ENCODE measurements around the gene SHOX.
"Not testable (repeated sequence)": the region's sequence is repeated elsewhere in the genome, so short reads cannot be mapped to it uniquely, and the experiment has no call there.

Gene SHOX

DNA sequence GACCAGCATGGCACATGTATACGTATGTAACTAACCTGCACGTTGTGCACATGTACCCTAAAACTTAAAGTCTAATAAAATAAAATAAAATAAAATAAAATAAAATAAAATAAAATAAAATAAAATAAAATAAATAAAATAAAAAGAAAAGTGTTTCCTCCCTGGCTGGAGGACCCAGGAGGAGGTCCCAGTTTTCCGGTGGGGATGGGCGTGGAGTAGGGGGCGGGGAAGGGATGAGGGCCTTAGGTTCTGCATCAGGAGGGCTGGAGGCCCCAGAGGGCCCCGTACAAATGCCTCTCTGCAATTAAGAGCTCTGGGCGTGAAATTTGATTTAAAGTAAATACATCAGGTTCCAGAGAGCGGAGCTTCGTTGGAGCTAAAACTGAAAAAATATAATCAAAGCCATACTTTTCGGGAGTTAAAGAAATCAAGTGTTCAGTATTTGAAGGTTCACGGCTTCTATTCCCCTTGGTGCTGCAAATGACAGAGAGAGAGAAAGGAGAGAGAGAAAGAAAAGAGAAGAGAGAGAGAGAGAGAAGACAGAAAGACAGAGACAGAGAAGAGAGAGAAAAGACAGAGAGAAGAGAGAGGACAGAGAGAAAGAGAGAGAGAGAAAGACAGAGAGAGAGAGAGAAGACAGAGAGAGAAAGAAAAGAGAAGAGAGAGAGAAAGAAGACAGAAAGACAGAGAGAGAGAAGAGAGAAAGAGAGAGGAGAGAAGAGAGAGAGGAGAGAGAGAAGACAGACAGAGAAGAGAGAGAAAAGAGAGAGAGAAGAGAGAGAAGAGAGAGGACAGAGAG is 8.7 kb upstream of the SHOX start:
- no peak for DNase-seq (ENCODE audit: low read depth in 3 of 3)

DNA sequence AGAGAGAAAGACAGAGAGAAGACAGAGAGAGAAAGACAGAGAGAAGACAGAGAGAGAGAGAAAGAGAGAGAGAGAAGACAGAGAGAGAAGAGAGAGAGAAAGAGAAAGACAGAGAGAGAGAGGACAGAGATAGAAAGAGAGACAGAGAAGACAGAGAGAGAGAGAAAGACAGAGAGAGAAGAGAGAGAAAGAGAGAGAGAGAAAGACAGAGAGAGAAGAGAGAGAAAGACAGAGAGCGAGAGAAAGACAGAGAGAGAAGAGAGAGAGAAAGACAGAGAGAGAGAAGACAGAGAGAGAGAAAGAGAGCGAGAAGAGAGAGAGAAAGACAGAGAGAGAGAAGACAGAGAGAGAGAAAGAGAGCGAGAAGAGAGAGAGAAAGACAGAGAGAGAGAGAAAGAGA is 7.8 kb upstream of the SHOX start:
- DNase-seq (ENCODE audit: low read depth in 3 of 3), result not testable (repeated sequence)

DNA sequence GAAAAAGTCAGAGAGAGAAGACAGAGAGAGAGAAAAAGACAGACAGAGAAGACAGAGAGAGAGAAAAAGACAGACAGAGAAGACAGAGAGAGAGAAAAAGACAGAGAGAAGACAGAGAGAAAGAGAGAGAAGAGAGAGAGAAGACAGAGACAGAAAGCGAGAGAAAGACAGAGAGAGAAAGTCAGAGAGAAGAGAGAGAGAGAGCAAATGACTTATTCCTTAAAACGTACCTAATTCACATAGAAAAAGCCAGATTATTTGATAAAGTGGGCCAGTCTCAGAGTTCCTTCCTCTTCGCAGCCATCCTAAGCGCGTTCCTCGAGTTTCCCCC is 7.4 kb upstream of the SHOX start:
- no peak for DNase-seq (ENCODE audit: low read depth in 3 of 3)

DNA sequence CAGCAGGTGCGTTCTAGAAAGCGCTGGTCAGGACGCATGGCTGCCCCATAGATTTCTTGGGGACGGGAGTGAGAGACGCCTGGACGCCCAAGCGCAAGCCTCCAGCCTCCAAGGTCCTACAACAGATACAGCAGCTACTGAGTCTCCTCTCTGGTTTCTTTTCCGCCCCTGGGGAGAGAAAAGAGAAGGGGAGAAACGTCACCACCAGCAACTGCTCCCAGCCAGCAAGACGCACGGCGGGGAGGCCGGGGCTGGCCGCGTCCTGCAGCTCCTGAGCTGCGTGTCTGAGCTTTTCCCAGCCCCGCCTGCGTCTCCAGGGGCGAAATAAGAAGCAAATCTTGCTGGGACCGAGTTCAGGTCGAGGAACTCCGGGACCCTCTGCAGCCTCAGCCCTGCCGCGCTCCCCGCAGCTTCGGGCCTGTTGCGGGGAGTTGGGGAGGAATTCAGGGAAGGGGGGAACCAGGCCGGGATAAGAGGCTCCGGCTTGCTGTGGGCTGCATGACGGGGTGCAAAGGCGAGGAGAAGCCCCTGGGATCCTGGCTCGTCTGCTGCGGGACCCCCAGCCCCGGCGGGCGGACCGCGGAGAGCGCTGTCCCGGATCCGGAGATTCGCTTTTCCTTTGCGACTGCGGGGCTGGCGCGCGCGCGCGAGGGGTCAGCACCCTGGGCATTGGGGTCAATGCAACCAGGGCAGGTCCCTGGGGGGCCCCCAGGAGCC is 6.8 kb upstream of the SHOX start:
- DNase-seq (ENCODE audit: low read depth in 3 of 3), result no peak

DNA sequence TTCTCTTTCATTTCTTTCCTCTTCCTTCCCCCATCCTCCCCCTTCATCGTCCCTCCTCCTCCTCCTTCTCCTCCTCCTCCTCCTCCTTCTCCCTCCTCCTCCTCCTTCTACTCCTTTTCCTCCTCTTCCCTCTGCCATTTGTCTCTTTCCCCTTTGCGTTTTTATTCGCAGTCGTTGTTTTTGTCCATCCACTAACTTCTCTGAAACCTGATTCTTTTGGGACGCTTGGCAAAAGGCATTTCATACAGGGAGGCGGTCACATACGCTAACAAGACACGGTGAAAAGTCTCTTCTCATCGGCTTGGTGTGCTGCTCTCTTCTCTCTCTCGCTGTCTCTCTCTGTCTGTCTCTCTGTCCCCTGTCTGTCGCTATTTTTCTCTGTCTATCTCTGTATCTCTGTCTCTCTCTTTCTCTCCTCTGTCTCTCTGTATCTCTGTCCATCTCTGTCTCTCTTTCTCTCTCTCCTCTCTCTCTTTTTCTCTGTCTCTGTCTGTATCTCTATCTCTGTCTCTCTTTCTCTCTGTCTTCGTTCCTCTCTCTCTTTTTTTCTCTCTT is 5.4 kb upstream of the SHOX start:
- DNase-seq (ENCODE audit: low read depth in 3 of 3), result no peak

DNA sequence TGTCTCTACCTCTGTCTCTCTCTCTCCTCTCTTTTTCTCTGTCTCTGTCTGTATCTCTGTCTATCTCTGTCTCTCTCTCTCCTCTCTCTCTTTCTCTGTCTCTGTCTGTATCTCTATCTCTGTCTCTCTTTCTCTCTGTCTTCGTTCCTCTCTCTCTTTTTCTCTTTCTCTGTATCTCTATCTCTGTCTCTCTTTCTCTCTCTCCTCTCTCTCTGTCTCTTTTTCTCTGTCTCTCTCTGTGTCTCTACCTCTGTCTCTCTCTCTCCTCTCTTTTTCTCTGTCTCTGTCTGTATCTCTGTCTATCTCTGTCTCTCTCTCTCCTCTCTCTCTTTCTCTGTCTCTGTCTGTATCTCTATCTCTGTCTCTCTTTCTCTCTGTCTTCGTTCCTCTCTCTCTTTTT is 4.5 kb upstream of the SHOX start:
- not testable (repeated sequence) for DNase-seq (ENCODE audit: low read depth in 3 of 3)

DNA sequence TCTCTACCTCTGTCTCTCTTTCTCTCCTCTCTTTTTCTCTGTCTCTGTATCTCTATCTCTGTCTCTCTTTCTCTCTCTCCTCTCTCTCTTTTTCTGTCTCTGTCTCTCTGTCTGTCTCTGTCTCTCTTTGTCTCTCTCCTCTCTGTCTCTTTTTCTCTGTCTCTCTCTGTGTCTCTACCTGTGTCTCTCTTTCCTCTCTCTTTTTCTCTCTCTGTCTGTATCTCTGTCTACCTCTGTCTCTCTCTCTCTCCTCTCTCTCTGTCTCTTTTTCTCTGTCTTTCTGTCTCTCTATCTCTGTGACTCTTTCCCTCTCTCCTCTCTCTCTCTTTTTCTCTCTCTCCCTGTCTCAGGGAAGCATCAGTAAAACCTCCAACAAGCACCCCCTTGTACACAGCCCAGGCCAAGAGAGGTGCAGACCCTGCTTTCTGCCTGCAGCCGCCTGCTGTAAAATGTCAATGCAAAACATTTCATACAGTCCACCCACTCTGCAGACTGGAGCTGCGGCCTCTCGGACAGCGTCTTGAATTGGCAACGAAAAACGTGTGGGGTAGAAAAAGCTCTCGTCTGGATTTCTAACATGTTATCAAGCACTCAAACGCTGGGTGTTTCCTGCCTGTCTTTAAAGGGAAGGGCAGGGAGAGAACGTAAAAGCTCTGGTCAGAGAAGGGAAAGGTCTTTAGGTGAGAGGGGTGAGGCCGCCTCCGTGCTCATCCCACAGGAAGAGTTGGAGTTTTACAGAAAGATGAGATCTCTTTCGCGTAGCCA is 3.7 kb upstream of the SHOX start:
- no peak for DNase-seq (ENCODE audit: low read depth in 3 of 3)

- DNase-seq (ENCODE audit: low read depth in 3 of 3), result no peak
Measured at GRCh38 chrX:627510-627981, 3.0 kb upstream of the SHOX start.

DNA sequence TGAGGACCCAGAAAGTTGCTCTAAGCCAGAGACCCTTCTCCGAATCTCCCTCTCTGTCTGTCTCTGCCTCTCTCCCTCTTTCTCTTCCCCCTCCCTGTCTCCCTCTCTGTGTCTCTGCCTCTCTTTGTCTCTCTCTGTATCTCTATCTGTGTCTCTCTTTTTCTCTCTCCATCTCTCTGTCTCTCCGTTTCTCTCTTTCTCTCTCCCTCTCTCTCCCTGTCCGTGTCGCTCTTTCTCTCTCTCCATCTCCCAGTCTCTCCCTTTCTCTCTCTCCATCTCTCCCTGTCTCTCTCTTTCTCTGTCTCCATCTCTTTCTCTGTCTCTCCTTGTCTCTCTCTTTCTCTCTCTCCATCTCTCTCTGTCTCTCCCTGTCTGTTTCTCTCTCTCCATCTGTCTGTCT is 2.6 kb upstream of the SHOX start:
- DNase-seq (ENCODE audit: low read depth in 3 of 3), result no peak

DNA sequence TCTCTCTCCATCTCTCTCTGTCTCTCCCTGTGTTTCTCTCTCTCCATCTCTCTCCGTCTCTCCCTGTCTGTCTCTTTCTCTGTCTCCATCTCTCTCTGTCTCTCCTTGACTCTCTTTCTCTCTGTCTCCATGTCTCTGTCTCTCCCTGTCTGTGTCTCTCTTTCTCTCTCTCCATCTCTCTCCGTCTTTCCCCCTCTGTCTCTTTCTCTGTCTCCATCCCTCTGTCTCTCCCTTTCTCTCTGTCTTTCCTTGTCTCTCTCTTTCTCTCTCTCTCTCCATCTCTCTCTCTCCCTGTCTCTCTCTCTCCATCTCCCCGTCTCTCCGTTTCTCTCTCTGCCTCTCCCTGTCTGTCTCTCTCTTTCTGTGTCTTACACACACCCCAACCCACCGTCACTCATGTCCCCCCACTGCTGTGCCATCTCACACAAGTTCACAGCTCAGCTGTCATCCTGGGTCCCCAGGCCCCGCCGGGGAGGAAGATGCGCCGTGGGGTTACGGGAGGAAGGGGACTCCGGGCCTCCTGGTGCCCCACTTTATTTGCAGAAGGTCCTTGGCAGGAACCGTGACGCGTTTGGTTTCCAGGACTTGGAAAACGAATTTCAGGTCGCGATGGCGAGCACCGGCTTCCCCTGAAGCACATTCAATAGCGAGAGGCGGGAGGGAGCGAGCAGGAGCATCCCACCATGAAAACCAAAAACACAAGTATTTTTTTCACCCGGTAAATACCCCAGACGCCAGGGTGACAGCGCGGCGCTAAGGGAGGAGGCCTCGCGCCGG is 1.2 kb upstream of the SHOX start:
- no peak for DNase-seq (ENCODE audit: low read depth in 3 of 3)

DNA sequence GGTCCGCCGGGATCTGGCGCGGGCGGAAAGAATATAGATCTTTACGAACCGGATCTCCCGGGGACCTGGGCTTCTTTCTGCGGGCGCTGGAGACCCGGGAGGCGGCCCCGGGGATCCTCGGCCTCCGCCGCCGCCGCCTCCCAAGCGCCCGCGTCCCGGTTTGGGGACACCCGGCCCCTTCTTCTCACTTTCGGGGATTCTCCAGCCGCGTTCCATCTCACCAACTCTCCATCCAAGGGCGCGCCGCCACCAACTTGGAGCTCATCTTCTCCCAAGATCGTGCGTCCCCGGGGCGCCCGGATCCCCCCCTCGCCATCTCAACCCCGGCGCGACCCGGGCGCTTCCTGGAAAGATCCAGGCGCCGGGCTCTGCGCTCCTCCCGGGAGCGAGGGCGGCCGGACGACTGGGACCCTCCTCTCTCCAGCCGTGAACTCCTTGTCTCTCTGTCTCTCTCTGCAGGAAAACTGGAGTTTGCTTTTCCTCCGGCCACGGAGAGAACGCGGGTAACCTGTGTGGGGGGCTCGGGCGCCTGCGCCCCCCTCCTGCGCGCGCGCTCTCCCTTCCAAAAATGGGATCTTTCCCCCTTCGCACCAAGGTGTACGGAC is 482 bp upstream of the SHOX start:
- DNase-seq (ENCODE audit: low read depth in 3 of 3), result no peak

DNA sequence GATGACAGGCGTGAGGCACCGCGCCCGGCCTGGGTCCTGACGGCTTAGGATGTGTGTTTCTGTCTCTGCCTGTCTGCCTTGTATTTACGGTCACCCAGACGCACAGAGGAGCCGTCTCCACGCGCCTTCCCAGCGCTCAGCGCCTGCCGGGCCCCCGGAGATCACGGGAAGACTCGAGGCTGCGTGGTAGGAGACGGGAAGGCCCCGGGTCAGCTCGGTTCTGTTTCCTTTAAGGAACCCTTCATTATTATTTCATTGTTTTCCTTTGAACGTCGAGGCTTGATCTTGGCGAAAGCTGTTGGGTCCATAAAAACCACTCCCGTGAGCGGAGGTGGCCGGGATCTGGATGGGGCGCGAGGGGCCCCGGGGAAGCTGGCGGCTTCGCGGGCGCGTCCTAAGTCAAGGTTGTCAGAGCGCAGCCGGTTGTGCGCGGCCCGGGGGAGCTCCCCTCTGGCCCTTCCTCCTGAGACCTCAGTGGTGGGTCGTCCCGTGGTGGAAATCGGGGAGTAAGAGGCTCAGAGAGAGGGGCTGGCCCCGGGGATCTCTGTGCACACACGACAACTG is 1.3 kb downstream of the SHOX start:
- DNase-seq (ENCODE audit: low read depth in 3 of 3), result no peak

DNA sequence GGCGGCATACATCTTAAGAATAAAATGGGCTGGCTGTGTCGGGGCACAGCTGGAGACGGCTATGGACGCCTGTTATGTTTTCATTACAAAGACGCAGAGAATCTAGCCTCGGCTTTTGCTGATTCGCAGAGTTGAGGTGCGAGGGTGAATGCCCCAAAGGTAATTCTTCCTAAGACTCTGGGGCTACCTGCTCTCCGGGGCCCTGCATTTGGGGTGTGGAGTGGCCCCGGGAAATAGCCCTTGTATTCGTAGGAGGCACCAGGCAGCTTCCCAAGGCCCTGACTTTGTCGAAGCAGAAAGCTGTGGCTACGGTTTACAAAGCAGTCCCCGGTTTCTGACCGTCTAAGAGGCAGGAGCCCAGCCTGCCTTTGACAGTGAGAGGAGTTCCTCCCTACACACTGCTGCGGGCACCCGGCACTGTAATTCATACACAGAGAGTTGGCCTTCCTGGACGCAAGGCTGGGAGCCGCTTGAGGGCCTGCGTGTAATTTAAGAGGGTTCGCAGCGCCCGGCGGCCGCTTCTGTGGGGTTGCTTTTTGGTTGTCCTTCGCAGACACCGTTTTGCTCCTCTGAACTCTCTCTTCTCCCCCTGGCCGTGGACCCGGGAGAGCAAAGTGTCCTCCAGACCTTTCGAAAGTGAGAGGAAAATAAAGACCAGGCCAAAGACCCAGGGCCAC is 1.9 kb downstream of the SHOX start:
- DNase-seq (ENCODE audit: low read depth in 3 of 3), result no peak

DNA sequence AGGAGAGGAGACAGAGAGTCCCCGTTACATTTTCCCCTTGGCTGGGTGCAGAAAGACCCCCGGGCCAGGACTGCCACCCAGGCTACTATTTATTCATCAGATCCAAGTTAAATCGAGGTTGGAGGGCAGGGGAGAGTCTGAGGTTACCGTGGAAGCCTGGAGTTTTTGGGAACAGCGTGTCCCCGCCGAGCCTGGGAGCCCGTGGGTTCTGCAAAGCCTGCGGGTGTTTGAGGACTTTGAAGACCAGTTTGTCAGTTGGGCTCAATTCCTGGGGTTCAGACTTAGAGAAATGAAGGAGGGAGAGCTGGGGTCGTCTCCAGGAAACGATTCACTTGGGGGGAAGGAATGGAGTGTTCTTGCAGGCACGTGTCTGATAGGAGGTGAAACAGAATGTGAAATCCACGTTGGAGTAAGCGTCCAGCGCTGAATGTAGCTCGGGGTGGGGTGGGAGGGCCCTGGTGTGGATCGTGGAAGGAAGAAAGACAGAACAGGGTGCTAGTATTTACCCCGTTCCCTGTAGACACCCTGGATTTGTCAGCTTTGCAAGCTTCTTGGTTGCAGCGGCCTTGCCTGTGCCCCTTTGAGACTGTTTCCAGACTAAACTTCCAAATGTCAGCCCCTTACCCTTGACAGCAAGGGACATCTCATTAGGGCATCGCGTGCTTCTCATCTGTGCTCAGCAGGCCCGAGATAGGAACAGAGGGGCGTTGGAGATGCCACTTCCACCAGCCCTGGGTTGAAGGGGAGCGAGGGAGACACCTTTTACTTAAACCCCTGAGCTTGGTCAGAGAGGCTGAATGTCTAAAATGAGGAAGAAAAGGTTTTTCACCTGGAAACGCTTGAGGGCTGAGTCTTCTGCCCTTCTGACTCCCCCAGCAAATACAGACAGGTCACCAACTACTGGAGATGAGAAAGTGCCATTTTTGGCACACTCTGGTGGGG is 2.7 kb downstream of the SHOX start:
- no peak for DNase-seq (ENCODE audit: low read depth in 3 of 3)

GRCh38 chrX:633985-634958 is 3.7 kb downstream of the SHOX start:
- DNase-seq (ENCODE audit: low read depth in 3 of 3), result no peak

DNA sequence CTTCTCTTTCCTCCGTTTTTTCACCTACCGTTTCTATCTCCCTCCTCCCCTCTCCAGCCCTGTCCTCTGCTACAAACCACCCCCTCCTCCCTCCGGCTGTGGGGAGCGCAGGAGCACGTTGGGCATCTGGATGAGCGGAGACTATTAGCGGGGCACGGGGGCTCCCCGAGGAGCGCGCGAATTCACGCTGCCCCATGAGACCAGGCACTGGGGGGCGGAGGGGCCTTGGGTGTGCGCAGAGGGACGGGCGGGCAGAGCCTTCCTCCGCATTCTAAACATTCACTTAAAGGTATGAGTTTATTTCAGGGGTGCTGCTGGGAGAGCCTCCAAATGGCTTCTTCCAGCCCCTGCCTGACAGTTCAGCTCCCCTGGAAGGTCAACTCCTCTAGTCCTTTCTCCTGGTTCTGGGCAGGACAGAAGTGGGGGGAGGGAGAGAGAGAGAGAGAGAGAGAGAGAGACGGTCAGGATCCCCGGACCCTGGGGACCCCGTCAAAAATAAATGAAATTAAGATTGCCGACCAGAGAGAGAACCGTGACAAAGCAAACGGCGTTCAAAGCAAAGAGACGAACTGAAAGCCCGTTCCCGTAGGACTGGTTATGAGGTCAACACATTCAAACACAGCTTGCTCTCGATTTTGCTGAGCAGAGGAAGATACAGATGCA is 5.0 kb downstream of the SHOX start:
- DNase-seq (ENCODE audit: low read depth in 3 of 3), result no peak

GRCh38 chrX:636981-637659 is 6.5 kb downstream of the SHOX start:
- no peak for DNase-seq (ENCODE audit: low read depth in 3 of 3)

Measured in stimulated activated CD4-positive, alpha-beta T cell treated with anti-CD3 and anti-CD28 coated beads, TNF-alpha, amount 100 ng/mL, for 48 hours (primary cell).